GM12872 (cell line): ENCODE measurements around the gene KDM4B.

Experiments
- TF ChIP-seq, protein P1 (sequence below): IDR thresholded peaks from 3 replicates; pipeline ENCODE4 v1.5.1; 2011; ENCODE audit warnings: low read depth, mild to moderate bottlenecking, low read length, moderate library complexity; ENCODE audit not compliant: insufficient read depth

The KDM4B gene

DNA sequence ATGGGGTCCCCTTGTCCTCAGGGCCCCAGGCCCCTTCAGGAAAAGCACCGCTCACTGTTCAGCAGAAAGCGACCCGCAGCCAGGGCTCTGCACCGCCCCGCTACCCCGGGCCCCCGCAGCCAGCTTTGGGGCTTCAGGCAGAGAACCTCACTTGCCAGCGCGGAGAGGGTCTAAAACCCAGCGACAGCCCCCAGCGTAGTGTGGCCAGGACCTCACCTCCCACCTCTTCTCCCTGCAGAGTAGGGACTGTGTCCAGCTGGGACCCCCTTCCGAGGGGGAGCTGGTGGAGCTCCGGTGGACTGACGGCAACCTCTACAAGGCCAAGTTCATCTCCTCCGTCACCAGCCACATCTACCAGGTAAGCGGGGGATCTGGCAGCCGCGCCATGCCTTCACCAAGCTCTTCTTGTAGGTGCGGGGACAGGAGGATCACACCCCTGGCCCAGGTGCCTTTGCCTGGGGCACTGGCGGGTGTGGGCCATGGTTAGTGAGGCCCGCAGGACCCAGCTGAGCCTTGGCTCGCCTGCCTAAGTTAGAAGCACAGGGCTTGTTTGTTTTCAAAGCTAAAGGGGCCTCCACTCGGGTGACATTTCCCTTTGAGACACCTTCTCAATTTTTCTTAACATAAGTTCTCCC is 175.7 kb downstream of the KDM4B start:
- TF ChIP-seq, protein P1, sequence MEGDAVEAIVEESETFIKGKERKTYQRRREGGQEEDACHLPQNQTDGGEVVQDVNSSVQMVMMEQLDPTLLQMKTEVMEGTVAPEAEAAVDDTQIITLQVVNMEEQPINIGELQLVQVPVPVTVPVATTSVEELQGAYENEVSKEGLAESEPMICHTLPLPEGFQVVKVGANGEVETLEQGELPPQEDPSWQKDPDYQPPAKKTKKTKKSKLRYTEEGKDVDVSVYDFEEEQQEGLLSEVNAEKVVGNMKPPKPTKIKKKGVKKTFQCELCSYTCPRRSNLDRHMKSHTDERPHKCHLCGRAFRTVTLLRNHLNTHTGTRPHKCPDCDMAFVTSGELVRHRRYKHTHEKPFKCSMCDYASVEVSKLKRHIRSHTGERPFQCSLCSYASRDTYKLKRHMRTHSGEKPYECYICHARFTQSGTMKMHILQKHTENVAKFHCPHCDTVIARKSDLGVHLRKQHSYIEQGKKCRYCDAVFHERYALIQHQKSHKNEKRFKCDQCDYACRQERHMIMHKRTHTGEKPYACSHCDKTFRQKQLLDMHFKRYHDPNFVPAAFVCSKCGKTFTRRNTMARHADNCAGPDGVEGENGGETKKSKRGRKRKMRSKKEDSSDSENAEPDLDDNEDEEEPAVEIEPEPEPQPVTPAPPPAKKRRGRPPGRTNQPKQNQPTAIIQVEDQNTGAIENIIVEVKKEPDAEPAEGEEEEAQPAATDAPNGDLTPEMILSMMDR: no peak

DNA sequence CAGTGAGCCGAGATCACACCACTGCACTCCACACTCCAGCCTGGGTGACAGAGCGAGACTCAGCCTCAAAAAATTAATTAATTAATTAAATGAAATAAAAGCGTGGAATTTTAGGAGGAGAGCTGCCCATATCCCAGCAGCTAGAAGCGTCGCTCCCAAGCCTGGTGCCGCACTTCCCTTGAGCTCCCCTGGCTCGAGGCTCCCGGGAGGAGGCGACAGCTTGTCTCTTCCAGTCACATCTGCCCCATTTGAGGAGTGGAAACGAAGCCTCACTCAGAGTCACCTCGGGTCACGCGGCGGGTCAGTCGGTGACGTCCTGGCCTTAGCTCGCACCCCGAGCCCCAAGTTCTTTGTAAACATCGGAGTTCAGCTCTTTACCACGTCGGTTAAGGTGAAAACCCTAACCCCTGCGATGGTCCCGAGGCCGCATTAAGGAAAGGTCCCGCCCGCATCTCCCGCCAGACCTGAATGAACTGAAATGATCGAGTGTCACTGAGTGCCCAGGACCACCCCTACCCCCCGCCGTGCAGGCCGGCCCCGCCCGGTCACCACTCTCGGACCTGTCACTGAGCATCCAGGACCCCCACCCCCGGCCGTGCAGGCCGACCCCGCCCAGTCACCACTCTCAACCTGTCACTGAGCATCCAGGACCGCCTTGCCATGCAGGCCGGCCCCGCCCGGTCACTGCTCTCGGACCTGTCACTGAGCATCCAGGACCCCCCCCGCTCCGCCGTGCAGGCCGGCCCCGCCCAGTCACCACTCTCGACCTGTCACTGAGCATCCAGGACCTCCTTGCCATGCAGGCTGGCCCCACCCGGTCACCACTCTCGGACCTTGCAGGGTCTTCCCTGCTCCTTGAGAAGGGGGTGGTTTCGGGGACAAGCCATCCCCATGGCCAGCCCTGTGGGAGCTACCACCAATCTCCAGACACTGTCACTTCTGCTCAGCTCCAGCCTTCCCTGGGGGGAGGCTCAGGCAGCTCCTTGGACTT is 176.9 kb downstream of the KDM4B start:
- TF ChIP-seq, protein P1: no peak

DNA sequence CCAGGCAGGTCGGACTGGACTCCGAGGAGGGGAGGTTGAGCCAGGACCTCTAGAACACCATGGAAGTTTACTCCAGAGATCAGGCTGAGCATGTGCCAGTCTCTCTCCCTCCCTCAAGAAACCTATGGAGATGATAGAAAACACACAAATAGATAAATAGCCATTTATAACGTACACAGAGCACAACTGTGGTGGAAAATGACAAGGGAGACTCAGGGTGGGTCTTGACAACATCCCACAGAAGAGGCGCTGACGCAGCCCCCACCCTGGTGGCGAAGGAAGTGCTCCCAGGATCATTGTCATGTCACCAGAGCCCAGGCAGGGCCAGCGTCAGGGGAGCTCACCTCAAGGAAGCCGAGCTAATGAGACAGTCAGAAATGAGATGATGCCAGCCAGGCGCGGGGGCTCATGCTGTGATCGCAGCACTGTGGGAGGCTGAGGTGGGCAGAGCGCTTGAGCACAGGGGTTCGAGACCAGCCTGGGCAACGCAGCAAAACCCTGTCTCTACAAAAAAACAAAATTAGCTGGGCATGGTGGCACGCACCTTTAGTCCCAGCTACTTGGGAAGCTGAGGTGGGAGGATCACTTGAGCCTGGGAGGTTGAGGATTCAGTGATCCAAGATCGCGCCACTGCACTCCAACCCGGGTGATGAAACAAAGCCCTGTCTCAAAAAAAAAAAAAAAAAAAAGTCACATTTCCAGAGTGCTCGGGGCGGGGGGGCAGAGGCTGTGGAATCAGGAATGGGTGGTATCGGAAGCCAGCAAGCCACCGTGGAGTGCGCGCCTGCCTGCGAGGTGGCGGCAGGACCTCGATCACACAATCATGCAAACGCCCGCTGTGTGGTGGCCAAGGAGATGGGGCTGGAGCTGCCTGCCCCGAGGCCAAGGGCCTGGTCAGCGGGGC is 178.4 kb downstream of the KDM4B start:
- TF ChIP-seq, protein P1: no peak

DNA sequence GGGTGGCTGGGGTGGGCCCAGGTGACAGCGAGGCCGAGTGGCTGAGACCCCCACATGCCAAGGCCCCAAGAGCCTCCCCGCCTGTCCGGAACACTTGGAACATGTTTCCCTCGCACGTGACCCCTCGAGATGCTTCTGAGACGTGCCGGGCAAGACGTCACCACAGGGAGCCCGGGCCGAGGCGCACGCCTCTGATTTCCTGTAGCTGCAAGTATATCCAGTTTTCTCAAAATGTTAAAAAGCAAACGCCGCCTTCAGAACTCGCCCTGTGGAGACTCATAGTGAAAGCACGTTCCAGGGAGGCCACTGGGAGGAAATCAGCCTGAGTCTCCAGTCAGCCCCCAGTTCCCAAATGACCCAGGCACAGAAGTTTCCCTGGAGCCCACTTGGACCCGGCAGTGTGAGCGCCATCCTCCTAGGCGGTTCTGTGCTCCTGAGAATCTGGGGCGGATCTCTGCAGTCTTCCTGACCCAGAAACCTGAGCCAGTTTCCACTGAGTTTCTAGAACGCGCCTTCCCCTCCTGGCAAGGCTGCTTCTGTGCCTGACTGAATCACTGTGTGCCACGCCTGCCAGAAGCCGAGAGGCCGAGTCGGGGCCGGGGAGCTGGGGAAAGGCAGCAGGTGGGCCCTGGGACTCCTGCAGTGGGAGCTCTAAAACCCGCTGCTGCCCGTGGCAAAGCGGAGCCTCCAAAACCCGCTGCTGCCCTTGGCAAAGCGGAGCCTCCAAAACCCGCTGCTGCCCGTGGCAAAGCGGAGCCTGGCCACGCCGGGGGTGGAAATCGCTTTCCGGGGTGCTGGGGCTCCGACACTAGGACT is 179.3 kb downstream of the KDM4B start:
- TF ChIP-seq, protein P1: no peak

- TF ChIP-seq, protein P1: no peak
These were observed 179.9 kb downstream of the KDM4B start for GRCh38 chr19:5148794-5149190.

DNA sequence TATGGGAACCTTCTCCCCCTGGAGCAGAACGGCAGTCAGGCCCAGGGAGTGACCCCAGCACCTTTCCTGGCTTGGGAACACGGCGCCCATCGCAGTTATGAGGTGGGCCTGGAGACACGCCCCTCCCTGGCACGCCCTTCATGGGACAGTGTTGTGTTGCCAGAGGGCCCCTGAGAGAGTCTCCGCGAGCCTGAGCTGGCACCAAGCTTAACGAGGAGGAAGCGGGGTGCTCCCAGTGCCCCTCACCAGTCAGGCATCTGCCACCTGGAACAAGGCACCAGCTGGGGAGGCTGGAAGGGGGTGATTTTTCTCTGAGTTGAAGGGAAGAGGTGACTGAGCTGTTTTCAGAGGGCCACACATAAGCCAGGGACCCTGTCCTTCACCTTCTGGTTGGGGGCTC is 180.6 kb downstream of the KDM4B start:
- TF ChIP-seq, protein P1: no peak
